Pancreas (tissue), 10 donors: ENCODE results near the gene NAT16. TPM values are rescaled to one million over a fixed set of nuclear protein-coding genes. Genes with fewer than 3 reads are reported as not detected.

Source experiments
- ATAC-seq, 4 donors: fragments of 200-7000 bp; cut with Tn5 transposase; one replicate each; pipeline versions ENCODE4 v1.8.0 to v1.9.1; 2020; ENCODE audit warnings: mild to moderate bottlenecking in 4 of 4, moderate library complexity in 4 of 4
- DNase-seq, 6 donors: peaks; one replicate each; pipeline ENCODE4 v3.0.0-alpha.2; 2020
- FAIRE-seq: peaks from 2 replicates; lab custom pipeline; 2012; peaks lifted over from hg19 to GRCh38; lab: Jason Lieb, UNC
- H3K27ac ChIP-seq, 4 donors: fragments of 200-600 bp; sonication (generic); 1 replicate in 3 of 4; 2 replicates in 1 of 4; pipeline versions ENCODE4 v1.5.0 to v1.8.0; 2020
- H3K27me3 ChIP-seq, 4 donors: fragments of 200-600 bp; one replicate each; pipeline ENCODE4 v1.8.0; 2021
- H3K36me3 ChIP-seq, 3 donors: fragments of 200-600 bp; sonication (generic) in 1 of 3; one replicate each; pipeline versions ENCODE4 v1.5.0 to v1.8.0; 2020 to 2021
- H3K4me1 ChIP-seq, 3 donors: fragments of 200-600 bp; one replicate each; pipeline ENCODE4 v1.8.0; 2021
- H3K4me3 ChIP-seq, 4 donors: fragments of 200-600 bp; sonication (generic) in 2 of 4; one replicate each; pipeline versions ENCODE4 v1.5.0 to v1.8.0; 2020 to 2021
- H3K9me3 ChIP-seq, 4 donors: fragments of 200-600 bp; one replicate each; pipeline ENCODE4 v1.8.0; 2021
- WGBS, 2 donors: extraction: QIAGEN DNeasy Blood & Tissue Kit; methylation state at CpG; one replicate each; pipeline ENCODE4 v1.1.7; 2013; 5-methylcytosine and 5-hydroxymethylcytosine counted together
- intact Hi-C, 3 donors: fragments of 100-400 bp; cut with DNase I; formaldehyde crosslinking; loops; one replicate each; pipeline versions ENCODE4 v1.11.1 to v1.14.2; 2022
- polyA plus RNA-seq, 2 donors: library from polyadenylated mRNA; stranded (reverse); fragments of 200-250 nt; gene quantifications; one replicate each; pipeline ENCODE4 v1.2.3, GENCODE V29; 2013
- total RNA-seq, 6 donors: library from RNA; stranded (reverse); fragmentation: NEBNext Ultra II Directional in 4 of 6; extraction: Animal tissue kit (Norgen Biotek cat#: 25700) in 4 of 6; gene quantifications; one replicate each; pipeline versions ENCODE4 v1.2.1 to v1.2.4, GENCODE V29; 2021 to 2023
- TF ChIP-seq, protein P1 (sequence below), 4 donors: fragments of 200-600 bp; sonication (generic) in 3 of 4; IDR thresholded peaks; one replicate each; pipeline versions ENCODE4 v1.5.0 to v1.8.0; 2021; ENCODE audit warnings: antibody characterized with exemption in 4 of 4
- donor health status: healthy with polysubstance abuse.
- donor health status: DM: no; HTN: no; CAD: no; lungs with moderate emphysema.
- donor health status: DM: no; HTN: no; CAD: no.
- donor health status: control.
- donor health status: control.
- donor health status: Bipolar disorder and iron deficiency.
- donor health status: DM: yes; HTN: yes; CAD: no.
- donor health status: DM: no; HTN: no; CAD: no.
- donor health status: DM: no; HTN: no; CAD: no.
- donor health status: DM: yes; HTN: yes; CAD: no.

NAT16 gene
- total and polyA plus RNA-seq, 8 donors, result 0.19 to 3.6 (median 0.49) TPM; not detected in 1

GRCh38 chr7:101220295-101220694 is 40.2 kb upstream of the NAT16 start:
- H3K27ac ChIP-seq, result no peak overlapping the region
- FAIRE-seq, result no peak

GRCh38 chr7:101218236-101219125 is 38.4 kb upstream of the NAT16 start:
- Histone ChIP-seq H3K4me3 (peak overlapping the region; percentile 56 to 98 (median 74)), H3K9me3 (no peaks in the 10 kb centered on the region), H3K27ac (peak overlapping the region; percentile 77 to 95 (median 85)), H3K36me3 (peaks cover 0 to 10% (median 0%) of the 10 kb centered on the region in 3 donors), H3K27me3 (no peaks in the 10 kb centered on the region), H3K4me1 (peaks cover 14 to 25% (median 18%) of the 10 kb centered on the region in 3 donors)
- FAIRE-seq, result no peak
- TF ChIP-seq, protein P1, sequence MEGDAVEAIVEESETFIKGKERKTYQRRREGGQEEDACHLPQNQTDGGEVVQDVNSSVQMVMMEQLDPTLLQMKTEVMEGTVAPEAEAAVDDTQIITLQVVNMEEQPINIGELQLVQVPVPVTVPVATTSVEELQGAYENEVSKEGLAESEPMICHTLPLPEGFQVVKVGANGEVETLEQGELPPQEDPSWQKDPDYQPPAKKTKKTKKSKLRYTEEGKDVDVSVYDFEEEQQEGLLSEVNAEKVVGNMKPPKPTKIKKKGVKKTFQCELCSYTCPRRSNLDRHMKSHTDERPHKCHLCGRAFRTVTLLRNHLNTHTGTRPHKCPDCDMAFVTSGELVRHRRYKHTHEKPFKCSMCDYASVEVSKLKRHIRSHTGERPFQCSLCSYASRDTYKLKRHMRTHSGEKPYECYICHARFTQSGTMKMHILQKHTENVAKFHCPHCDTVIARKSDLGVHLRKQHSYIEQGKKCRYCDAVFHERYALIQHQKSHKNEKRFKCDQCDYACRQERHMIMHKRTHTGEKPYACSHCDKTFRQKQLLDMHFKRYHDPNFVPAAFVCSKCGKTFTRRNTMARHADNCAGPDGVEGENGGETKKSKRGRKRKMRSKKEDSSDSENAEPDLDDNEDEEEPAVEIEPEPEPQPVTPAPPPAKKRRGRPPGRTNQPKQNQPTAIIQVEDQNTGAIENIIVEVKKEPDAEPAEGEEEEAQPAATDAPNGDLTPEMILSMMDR (IDR thresholded peaks at IDR 0.05), result no peak
- no peak for DNase-seq
- intact Hi-C loops, result no loop called here
- 3 to 5% methylated on average over 26 of the region's 26 CpGs for WGBS, 2 donors
- peak; percentile 12 to 28 (median 17) for ATAC-seq

More at GRCh38 chr7:101220295-101220694, 40.2 kb upstream of the NAT16 start:
- no peaks in the 10 kb centered on the region for H3K27me3 ChIP-seq
- H3K36me3 ChIP-seq, result peaks cover 0 to 17% (median 3%) of the 10 kb centered on the region in 3 donors
- TF ChIP-seq, protein P1 (IDR thresholded peaks at IDR 0.05), result no peak
- H3K4me3 ChIP-seq, result no peak overlapping the region
- DNase-seq (no peak), ATAC-seq (no peak)
- intact Hi-C loops, result no loop called here
- H3K9me3 ChIP-seq, result no peaks in the 10 kb centered on the region
- H3K4me1 ChIP-seq, result peaks cover 10 to 25% (median 13%) of the 10 kb centered on the region in 3 donors
- 45 to 49% methylated on average over 5 of the region's 5 CpGs for WGBS, 2 donors

GRCh38 chr7:101217388-101218235 is 37.5 kb upstream of the NAT16 start, which contains the start of the genes PLOD3 and ZNHIT1:
Gene PLOD3, minus strand, starts transcription at chr7:101217581. Its CDS starts 307 bp downstream, at chr7:101217274.
Gene ZNHIT1, plus strand, starts transcription at chr7:101218165. Its CDS starts 31 bp downstream, at chr7:101218196.
- intact Hi-C loops, result no loop called here
- H3K27ac ChIP-seq, result peak within 1 kb of the TSS; percentile 77 to 95 (median 85)
- FAIRE-seq, result peak; percentile 64

DNA sequence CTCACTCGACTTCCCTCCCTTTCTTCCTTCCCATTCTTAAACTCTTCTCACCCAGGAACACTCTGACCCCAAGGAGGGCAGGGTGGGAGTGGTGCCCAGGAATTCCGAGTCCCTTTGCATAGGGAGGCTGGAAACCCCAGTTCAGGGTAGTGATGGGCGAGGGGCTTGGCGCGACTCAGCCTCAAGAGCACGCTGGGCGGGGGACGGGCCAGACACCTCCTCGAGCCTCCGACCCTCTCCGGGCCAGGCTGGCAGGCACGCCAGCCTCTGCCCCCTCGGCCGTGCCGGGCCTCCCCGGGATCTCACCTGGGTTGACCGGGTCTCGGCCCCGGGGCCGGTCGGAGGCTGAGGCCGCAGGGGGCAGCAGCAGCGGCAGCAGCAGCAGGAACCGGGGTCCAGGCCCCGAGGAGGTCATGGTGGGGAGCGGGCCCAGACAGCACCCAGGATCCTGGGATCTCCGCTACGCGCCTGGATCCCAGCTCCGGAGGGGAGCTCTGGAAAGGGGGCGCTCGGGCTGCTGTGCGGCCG is 36.8 kb upstream of the NAT16 start:
- peaks cover 14 to 25% (median 18%) of the 10 kb centered on the region in 3 donors for H3K4me1 ChIP-seq
- DNase-seq, result peak in 4 of 6 donors; percentile 32 to 87 (median 52)
- 0 to 1% methylated on average over 34 of the region's 34 CpGs for WGBS, 2 donors
- peaks cover 0 to 6% (median 0%) of the 10 kb centered on the region in 3 donors for H3K36me3 ChIP-seq
- peak overlapping the region; percentile 56 to 98 (median 74) for H3K4me3 ChIP-seq
- intact Hi-C loops, result no loop called here
- ATAC-seq, result no peak
- TF ChIP-seq, protein P1 (IDR thresholded peaks at IDR 0.05), result no peak
- H3K9me3 ChIP-seq, result no peaks in the 10 kb centered on the region
- no peaks in the 10 kb centered on the region for H3K27me3 ChIP-seq
- H3K27ac ChIP-seq, result peak overlapping the region; percentile 77 to 95 (median 85)
- no peak for FAIRE-seq

More at GRCh38 chr7:101217388-101218235, 37.5 kb upstream of the NAT16 start, which contains the start of the genes PLOD3 and ZNHIT1:
- ATAC-seq (peak; percentile 90 to 93 (median 92)), DNase-seq (peak; percentile 94 to 100 (median 97))
- WGBS, 2 donors, result 1% methylated on average over 57 of the region's 57 CpGs
- Histone ChIP-seq H3K36me3 (peaks cover 0 to 1% (median 0%) of the 10 kb centered on the region in 3 donors), H3K4me1 (peaks cover 14 to 25% (median 18%) of the 10 kb centered on the region in 3 donors), H3K27me3 (no peaks in the 10 kb centered on the region), H3K9me3 (no peaks in the 10 kb centered on the region), H3K4me3 (peak within 1 kb of the TSS; percentile 56 to 98 (median 74))
- TF ChIP-seq, protein P1 (IDR thresholded peaks at IDR 0.05), result peak in 2 of 4 donors; percentile 10 to 17
